ENCODE results near the gene MYEOV.
A peak's percentile ranks its signal among the peaks of the same experiment; 100 is the strongest.

MYEOV gene

GRCh38 chr11:69275178-69275577 lies 18.8 kb upstream of the MYEOV start:
- ChIA-PET POLR2A (no interaction called here), CTCF (interaction anchor here (0.9 to 1.1 kb wide), 2 partner anchors 17 to 19 kb away, joined by 3 read pairs; partner anchors contain the start of gene MYEOV)
- TF ChIP-seq CTCF (IDR thresholded peaks at IDR 0.05; ENCODE audit: control extremely low read depth, extremely low read depth, low read depth, missing control alignments), result no peak
- no peak for DNase-seq (ENCODE audit: extremely low spot score)

- CTCF ChIA-PET, result interaction anchor here (1.2 to 1.4 kb wide), 5 partner anchors 8 to 19 kb away, joined by 4 to 5 read pairs (median 4); no protein-coding TSS in a partner anchor
- POLR2A ChIA-PET, result interaction anchor here (0.5 kb wide), 1 partner anchor 70 kb away, joined by 3 read pairs; no protein-coding TSS in a partner anchor
- no peak for DNase-seq (ENCODE audit: extremely low spot score)
- TF ChIP-seq CTCF (IDR thresholded peaks at IDR 0.05; ENCODE audit: control extremely low read depth, extremely low read depth, low read depth, missing control alignments), result no peak
Measured at GRCh38 chr11:69276165-69276564, 17.8 kb upstream of the MYEOV start.

GRCh38 chr11:69277074-69277809 lies 16.7 kb upstream of the MYEOV start:
- ChIA-PET CTCF (interaction anchor here (0.9 to 1.4 kb wide), 8 partner anchors 9 to 146 kb away, joined by 3 to 5 read pairs (median 4); no protein-coding TSS in a partner anchor), POLR2A (interaction anchor here (0.6 kb wide), 1 partner anchor 16 kb away, joined by 5 read pairs; no protein-coding TSS in a partner anchor)
- peak; percentile 86 for DNase-seq (ENCODE audit: extremely low spot score)
- no peak for TF ChIP-seq CTCF (IDR thresholded peaks at IDR 0.05; ENCODE audit: control extremely low read depth, extremely low read depth, low read depth, missing control alignments)

GRCh38 chr11:69278091-69278867 lies 15.7 kb upstream of the MYEOV start:
- ChIA-PET POLR2A (no interaction called here), CTCF (interaction anchor here (1.1 kb wide), 1 partner anchor 10 kb away, joined by 3 read pairs; no protein-coding TSS in a partner anchor)
- DNase-seq (ENCODE audit: extremely low spot score), result no peak
- no peak for TF ChIP-seq CTCF (IDR thresholded peaks at IDR 0.05; ENCODE audit: control extremely low read depth, extremely low read depth, low read depth, missing control alignments)

GRCh38 chr11:69280451-69280850 lies 13.5 kb upstream of the MYEOV start:
- ChIA-PET POLR2A (no interaction called here), CTCF (interaction anchor here (1.0 to 1.4 kb wide), 3 partner anchors 9 to 13 kb away, joined by 3 read pairs; no protein-coding TSS in a partner anchor)
- DNase-seq (ENCODE audit: extremely low spot score), result no peak
- no peak for TF ChIP-seq CTCF (IDR thresholded peaks at IDR 0.05; ENCODE audit: control extremely low read depth, extremely low read depth, low read depth, missing control alignments)

GRCh38 chr11:69280994-69281393 lies 13.0 kb upstream of the MYEOV start:
- POLR2A ChIA-PET, result no interaction called here
- DNase-seq (ENCODE audit: extremely low spot score), result no peak
- CTCF ChIA-PET, result interaction anchor here (1.3 to 1.5 kb wide), 4 partner anchors 9 to 13 kb away, joined by 3 to 6 read pairs (median 3); no protein-coding TSS in a partner anchor
- TF ChIP-seq CTCF (IDR thresholded peaks at IDR 0.05; ENCODE audit: control extremely low read depth, extremely low read depth, low read depth, missing control alignments), result no peak

Data from GM10248 (cell line).